MM.1S (cell line): ENCODE results near the gene IGDCC3.

Experiments used
- DNase-seq: peaks from one replicate; pipeline ENCODE4 v3.0.0-alpha.2; 2015
- H2AFZ ChIP-seq: fragments of 300-600 bp; sonication (generic); 2 replicates; pipeline ENCODE4 v1.6.0; 2016; ENCODE audit warnings: antibody characterized with exemption, low read length
- H3F3A ChIP-seq: fragments of 300-600 bp; sonication (generic); 2 replicates; pipeline ENCODE4 v1.6.1; 2016; ENCODE audit warnings: mild to moderate bottlenecking, antibody characterized with exemption, low read length, moderate library complexity, mixed read lengths; ENCODE audit not compliant: insufficient read depth
- H3K27ac ChIP-seq: fragments of 300-600 bp; sonication (generic); 2 replicates; pipeline ENCODE4 v1.5.1; 2016; ENCODE audit warnings: mild to moderate bottlenecking, low read length
- H3K27me3 ChIP-seq: fragments of 300-600 bp; sonication (generic); replicated peaks from 2 replicates; pipeline ENCODE4 v1.6.0; 2016; ENCODE audit warnings: low read length; ENCODE audit not compliant: insufficient read depth
- H3K36me3 ChIP-seq: fragments of 300-600 bp; sonication (generic); replicated peaks from 2 replicates; pipeline ENCODE4 v1.6.1; 2016; ENCODE audit warnings: mild to moderate bottlenecking, low read length, mixed read lengths; ENCODE audit not compliant: insufficient read depth
- H3K4me1 ChIP-seq: fragments of 300-600 bp; sonication (generic); 2 replicates; pipeline ENCODE4 v1.6.1; 2016; ENCODE audit warnings: low read length, mixed read lengths
- H3K4me2 ChIP-seq: fragments of 300-600 bp; sonication (generic); 2 replicates; pipeline ENCODE4 v1.6.0; 2016; ENCODE audit warnings: low read depth, low read length
- H3K4me3 ChIP-seq: fragments of 300-600 bp; sonication (generic); 2 replicates; pipeline ENCODE4 v1.5.1; 2016; ENCODE audit warnings: low read length, mixed read lengths
- H3K79me2 ChIP-seq: fragments of 300-600 bp; sonication (generic); 2 replicates; pipeline ENCODE4 v1.6.1; 2016; ENCODE audit warnings: mixed run types, low read length, mixed read lengths
- H3K9ac ChIP-seq: fragments of 300-600 bp; sonication (generic); 2 replicates; pipeline ENCODE4 v1.6.1; 2016; ENCODE audit warnings: low read length, mixed read lengths
- H3K9me2 ChIP-seq: fragments of 300-600 bp; sonication (generic); replicated peaks from 2 replicates; pipeline ENCODE4 v1.6.1; 2016; ENCODE audit warnings: mild to moderate bottlenecking, low read length, mixed read lengths; ENCODE audit not compliant: insufficient read depth
- H3K9me3 ChIP-seq: fragments of 300-600 bp; sonication (generic); replicated peaks from 2 replicates; pipeline ENCODE4 v1.6.1; 2016; ENCODE audit warnings: mild to moderate bottlenecking, low read length, mixed read lengths; ENCODE audit not compliant: insufficient read depth
- H4K20me1 ChIP-seq: fragments of 300-600 bp; sonication (generic); 2 replicates; pipeline ENCODE4 v1.6.1; 2016; ENCODE audit warnings: mild to moderate bottlenecking, low read length, moderate library complexity, mixed read lengths; ENCODE audit not compliant: insufficient read depth
- CTCF ChIP-seq: fragments of 300-600 bp; sonication (generic); IDR thresholded peaks from 2 replicates; pipeline ENCODE4 v1.5.1; 2016; ENCODE audit warnings: antibody characterized with exemption, low read length, mixed read lengths
- EZH2 ChIP-seq: fragments of 300-600 bp; sonication (generic); optimal IDR thresholded peaks from 2 replicates; pipeline ENCODE3; 2017; ENCODE audit warnings: low read depth, mild to moderate bottlenecking, antibody characterized with exemption, low read length, mixed read lengths
- EZH2phosphoT487 ChIP-seq: fragments of 300-600 bp; sonication (generic); IDR thresholded peaks from 2 replicates; pipeline ENCODE4 v1.6.1; 2018; ENCODE audit warnings: antibody characterized with exemption, low read length

IGDCC3 gene

GRCh38 chr15:65381445-65382145 lies 3.8 kb upstream of the IGDCC3 start:
- peaks cover 48% of the 10 kb centered on the region for H3K27me3 ChIP-seq
- no peaks in the 10 kb centered on the region for H3K36me3 ChIP-seq
- no peaks in the 10 kb centered on the region for H3F3A ChIP-seq
- H3K4me1 ChIP-seq = peaks cover 4% of the 10 kb centered on the region; the same call in 1 of the 2 replicates
- no peaks in the 10 kb centered on the region for H3K9me3 ChIP-seq
- no peaks in the 10 kb centered on the region for H4K20me1 ChIP-seq
- no peak for DNase-seq
- H3K9me2 ChIP-seq = no peaks in the 10 kb centered on the region
- H3K27ac ChIP-seq = no peak overlapping the region
- no peak overlapping the region for H3K4me3 ChIP-seq
- no peaks in the 10 kb centered on the region for H3K79me2 ChIP-seq
- no peak overlapping the region for H3K9ac ChIP-seq
- no peak for TF ChIP-seq CTCF
- no peak for TF ChIP-seq EZH2
- TF ChIP-seq EZH2phosphoT487 = no peak
- H2AFZ ChIP-seq = no peak overlapping the region
- no peak overlapping the region for H3K4me2 ChIP-seq

- peaks cover 62% of the 10 kb centered on the region for H3K27me3 ChIP-seq
- H3K9me2 ChIP-seq = no peaks in the 10 kb centered on the region
- no peak overlapping the region for H3K4me2 ChIP-seq
- no peak overlapping the region for H3K4me3 ChIP-seq
- H3K36me3 ChIP-seq = no peaks in the 10 kb centered on the region
- no peak overlapping the region for H3K9ac ChIP-seq
- no peak for DNase-seq
- H3K9me3 ChIP-seq = no peaks in the 10 kb centered on the region
- no peaks in the 10 kb centered on the region for H4K20me1 ChIP-seq
- H3K79me2 ChIP-seq = no peaks in the 10 kb centered on the region
- H3F3A ChIP-seq = no peaks in the 10 kb centered on the region
- no peak overlapping the region for H2AFZ ChIP-seq
- H3K27ac ChIP-seq = no peak overlapping the region
- TF ChIP-seq EZH2phosphoT487 (no peak), CTCF (no peak), EZH2 (no peak)
- peaks cover 4% of the 10 kb centered on the region; the same call in 1 of the 2 replicates for H3K4me1 ChIP-seq
Measured at GRCh38 chr15:65379986-65380385, 2.2 kb upstream of the IGDCC3 start.

GRCh38 chr15:65377105-65377975 lies 462 bp downstream of the IGDCC3 start:
- Histone ChIP-seq H3K4me1 (no peaks in the 10 kb centered on the region), H3K27ac (no peak overlapping the region), H2AFZ (peak overlapping the region; percentile 42; the same call in 1 of the 2 replicates), H4K20me1 (no peaks in the 10 kb centered on the region), H3K4me2 (peak overlapping the region; percentile 83), H3K9me2 (no peaks in the 10 kb centered on the region), H3K36me3 (no peaks in the 10 kb centered on the region), H3K9me3 (no peaks in the 10 kb centered on the region), H3K9ac (no peak overlapping the region), H3F3A (no peaks in the 10 kb centered on the region), H3K27me3 (peaks cover 78% of the 10 kb centered on the region), H3K4me3 (peak overlapping the region; percentile 48), H3K79me2 (no peaks in the 10 kb centered on the region)
- no peak for DNase-seq
- TF ChIP-seq EZH2phosphoT487 (no peak), EZH2 (peak; percentile 68), CTCF (no peak)
